Right renal pelvis (tissue), 4 donors: ENCODE measurements around the gene KCNN3. TPM values are rescaled to one million over a fixed set of nuclear protein-coding genes. Genes with fewer than 3 reads are reported as not detected.

Experiments used
- DNase-seq, 4 donors: peaks; one replicate each; pipeline ENCODE4 v3.0.0-alpha.2; 2013; ENCODE audit warnings: low read depth in 4 of 4, low spot score in 3 of 4, missing footprints in 1 of 4
- polyA plus RNA-seq, 4 donors: library from polyadenylated mRNA; unstranded; fragments of 120-200 nt; gene quantifications; one replicate each; pipeline ENCODE4 v1.2.1, GENCODE V29; 2013; ENCODE audit not compliant: insufficient read length in 4 of 4

Gene KCNN3
- polyA plus RNA-seq, 4 donors: 2.3 to 2.8 (median 2.6) TPM

- no peak for DNase-seq
These were observed 114.0 kb downstream of the KCNN3 start for GRCh38 chr1:154755858-154756730.

- DNase-seq: no peak
These were observed 116.7 kb downstream of the KCNN3 start for GRCh38 chr1:154753426-154753825.

GRCh38 chr1:154752273-154753030 is 117.6 kb downstream of the KCNN3 start:
- no peak for DNase-seq

GRCh38 chr1:154751690-154752089 is 118.4 kb downstream of the KCNN3 start:
- DNase-seq: no peak

GRCh38 chr1:154750681-154751665 is 119.1 kb downstream of the KCNN3 start:
- DNase-seq: no peak

- DNase-seq: no peak
These were observed 120.9 kb downstream of the KCNN3 start for GRCh38 chr1:154749078-154749760.

GRCh38 chr1:154748405-154748775 is 121.7 kb downstream of the KCNN3 start:
- no peak for DNase-seq

- peak in 1 of 4 donors; percentile 35 for DNase-seq
These were observed 122.2 kb downstream of the KCNN3 start for GRCh38 chr1:154747740-154748404.

GRCh38 chr1:154747380-154747739 is 122.7 kb downstream of the KCNN3 start:
- no peak for DNase-seq

- no peak for DNase-seq
These were observed 123.3 kb downstream of the KCNN3 start for GRCh38 chr1:154746622-154747299.

- no peak for DNase-seq
These were observed 124.2 kb downstream of the KCNN3 start for GRCh38 chr1:154745750-154746425.

GRCh38 chr1:154745286-154745731 is 124.8 kb downstream of the KCNN3 start:
- no peak for DNase-seq

GRCh38 chr1:154744352-154745035 is 125.6 kb downstream of the KCNN3 start:
- DNase-seq: no peak

- DNase-seq: no peak
These were observed 126.5 kb downstream of the KCNN3 start for GRCh38 chr1:154743526-154744036.

- DNase-seq: no peak
These were observed 127.5 kb downstream of the KCNN3 start for GRCh38 chr1:154742606-154743005.

- DNase-seq: no peak
These were observed 128.2 kb downstream of the KCNN3 start for GRCh38 chr1:154741741-154742495.

- DNase-seq: no peak
These were observed 128.8 kb downstream of the KCNN3 start for GRCh38 chr1:154741327-154741726.
